Activated naive CD8-positive, alpha-beta T cell treated with anti-CD3 and anti-CD28 coated beads, Interleukin-2, amount 10 ng/mL, durations not matched to agents 7 days and 5 days (primary cell): ENCODE data around the gene ODC1. TPM values are rescaled to one million over a fixed set of nuclear protein-coding genes. Genes with fewer than 3 reads are reported as not detected.

Source experiments
- ATAC-seq: fragments of 150-1000 bp; cut with Tn5 transposase; one replicate; pipeline ENCODE4 v1.10.0; 2021; ENCODE audit warnings: low read depth, moderate library complexity
- POLR2A ChIA-PET: fragments of 350-600 bp; sonication (Branson Sonifier 250); formaldehyde crosslinking; loops from one replicate; lab custom pipeline; 2021; ENCODE audit warnings: antibody characterized with exemption; lab: Charles Lee
- DNase-seq: peaks from one replicate; pipeline ENCODE4 v3.0.0; 2021
- H3K27ac Mint-ChIP-seq: one replicate; pipeline ENCODE4 v1.8.0; 2022; ENCODE audit warnings: mild to moderate bottlenecking, mixed read lengths
- H3K27me3 Mint-ChIP-seq: one replicate; pipeline ENCODE4 v1.8.0; 2022; ENCODE audit warnings: mild to moderate bottlenecking, moderate library complexity, mixed read lengths
- H3K36me3 Mint-ChIP-seq: one replicate; pipeline ENCODE4 v1.8.0; 2021; ENCODE audit warnings: mild to moderate bottlenecking, mixed read lengths
- H3K4me1 Mint-ChIP-seq: one replicate; pipeline ENCODE4 v1.8.0; 2021; ENCODE audit warnings: mixed read lengths
- H3K4me3 Mint-ChIP-seq: one replicate; pipeline ENCODE4 v1.8.0; 2022; ENCODE audit warnings: mild to moderate bottlenecking, moderate library complexity, mixed read lengths
- H3K9me3 Mint-ChIP-seq: one replicate; pipeline ENCODE4 v1.8.0; 2021; ENCODE audit warnings: mixed read lengths
- total RNA-seq, 2 experiments: library from RNA; stranded (reverse); gene quantifications; one replicate each; pipeline ENCODE4 v1.2.3, GENCODE V29; 2021

Gene ODC1
- total RNA-seq, 2 experiments from 2014 or later: 42.0 to 43.8 TPM

- peak overlapping the region; percentile 95 for H3K27ac Mint-ChIP-seq
- H3K27me3 Mint-ChIP-seq: no peaks in the 10 kb centered on the region
- H3K9me3 Mint-ChIP-seq: no peaks in the 10 kb centered on the region
- ATAC-seq (peak; percentile 72), DNase-seq (peak; percentile 83)
- POLR2A ChIA-PET: interaction anchor here (0.6 to 5.4 kb wide), 13 partner anchors 23 to 330 kb away, joined by 3 to 31 read pairs (median 4); no protein-coding TSS in a partner anchor
- H3K4me1 Mint-ChIP-seq: peaks cover 32% of the 10 kb centered on the region
- peak overlapping the region; percentile 86 for H3K4me3 Mint-ChIP-seq
- peaks cover 3% of the 10 kb centered on the region for H3K36me3 Mint-ChIP-seq
Measured at GRCh38 chr2:10408649-10409579, 39.2 kb downstream of the ODC1 start.

- peak overlapping the region; percentile 86 for H3K4me3 Mint-ChIP-seq
- H3K4me1 Mint-ChIP-seq: peaks cover 32% of the 10 kb centered on the region
- H3K27ac Mint-ChIP-seq: peak overlapping the region; percentile 95
- no peaks in the 10 kb centered on the region for H3K9me3 Mint-ChIP-seq
- peak; percentile 79 for ATAC-seq
- peaks cover 3% of the 10 kb centered on the region for H3K36me3 Mint-ChIP-seq
- POLR2A ChIA-PET: interaction anchor here (0.6 to 5.4 kb wide), 13 partner anchors 24 to 852 kb away, joined by 3 to 31 read pairs (median 4); no protein-coding TSS in a partner anchor
- no peak for DNase-seq
- no peaks in the 10 kb centered on the region for H3K27me3 Mint-ChIP-seq
Measured at GRCh38 chr2:10407841-10408648, 40.1 kb downstream of the ODC1 start.

GRCh38 chr2:10407432-10407831 is 40.7 kb downstream of the ODC1 start:
- Mint-ChIP-seq H3K27ac (peak overlapping the region; percentile 95), H3K9me3 (no peaks in the 10 kb centered on the region), H3K4me1 (peaks cover 29% of the 10 kb centered on the region), H3K27me3 (no peaks in the 10 kb centered on the region), H3K4me3 (peak overlapping the region; percentile 86), H3K36me3 (no peaks in the 10 kb centered on the region)
- no peak for DNase-seq
- POLR2A ChIA-PET: interaction anchor here (0.6 to 5.4 kb wide), 6 partner anchors 25 to 851 kb away, joined by 4 to 31 read pairs (median 4); no protein-coding TSS in a partner anchor
- ATAC-seq: no peak

GRCh38 chr2:10406491-10407188 is 41.5 kb downstream of the ODC1 start:
- Mint-ChIP-seq H3K36me3 (no peaks in the 10 kb centered on the region), H3K27ac (peak overlapping the region; percentile 95), H3K27me3 (no peaks in the 10 kb centered on the region), H3K9me3 (no peaks in the 10 kb centered on the region), H3K4me3 (peak overlapping the region; percentile 16), H3K4me1 (peaks cover 27% of the 10 kb centered on the region)
- no peak for ATAC-seq
- POLR2A ChIA-PET: interaction anchor here (0.7 to 5.4 kb wide), 2 partner anchors 102 to 281 kb away, joined by 3 to 31 read pairs; no protein-coding TSS in a partner anchor
- DNase-seq: no peak

- H3K9me3 Mint-ChIP-seq: no peaks in the 10 kb centered on the region
- H3K27ac Mint-ChIP-seq: no peak overlapping the region
- peaks cover 33% of the 10 kb centered on the region for H3K4me1 Mint-ChIP-seq
- H3K27me3 Mint-ChIP-seq: no peaks in the 10 kb centered on the region
- H3K4me3 Mint-ChIP-seq: no peak overlapping the region
- DNase-seq (no peak), ATAC-seq (no peak)
- POLR2A ChIA-PET: interaction anchor here (5.4 kb wide), 1 partner anchor 101 kb away, joined by 31 read pairs; no protein-coding TSS in a partner anchor
- peaks cover 4% of the 10 kb centered on the region for H3K36me3 Mint-ChIP-seq
Measured at GRCh38 chr2:10406016-10406415, 42.1 kb downstream of the ODC1 start.

- DNase-seq (no peak), ATAC-seq (no peak)
- Mint-ChIP-seq H3K4me1 (peaks cover 39% of the 10 kb centered on the region), H3K27ac (no peak overlapping the region), H3K4me3 (no peak overlapping the region), H3K27me3 (no peaks in the 10 kb centered on the region), H3K9me3 (no peaks in the 10 kb centered on the region), H3K36me3 (peaks cover 4% of the 10 kb centered on the region)
- POLR2A ChIA-PET: interaction anchor here (5.4 kb wide), 1 partner anchor 101 kb away, joined by 31 read pairs; no protein-coding TSS in a partner anchor
Measured at GRCh38 chr2:10405448-10405847, 42.7 kb downstream of the ODC1 start.

GRCh38 chr2:10404324-10405143 is 43.6 kb downstream of the ODC1 start:
- POLR2A ChIA-PET: interaction anchor here (1.3 to 5.4 kb wide), 2 partner anchors 100 to 269 kb away, joined by 3 to 31 read pairs; no protein-coding TSS in a partner anchor
- H3K9me3 Mint-ChIP-seq: peaks cover 2% of the 10 kb centered on the region

GRCh38 chr2:10402653-10403215 is 45.4 kb downstream of the ODC1 start:
- no peak for ATAC-seq
- Mint-ChIP-seq H3K27ac (no peak overlapping the region), H3K27me3 (peaks cover 2% of the 10 kb centered on the region), H3K36me3 (peaks cover 15% of the 10 kb centered on the region), H3K4me1 (peaks cover 33% of the 10 kb centered on the region), H3K9me3 (peaks cover 2% of the 10 kb centered on the region), H3K4me3 (no peak overlapping the region)
- POLR2A ChIA-PET: no interaction called here
- no peak for DNase-seq

More at GRCh38 chr2:10404324-10405143, 43.6 kb downstream of the ODC1 start:
- DNase-seq: no peak
- Mint-ChIP-seq H3K36me3 (peaks cover 10% of the 10 kb centered on the region), H3K27me3 (peaks cover 2% of the 10 kb centered on the region), H3K27ac (no peak overlapping the region), H3K4me1 (peaks cover 46% of the 10 kb centered on the region), H3K4me3 (no peak overlapping the region)
- no peak for ATAC-seq

- H3K4me3 Mint-ChIP-seq: no peak overlapping the region
- DNase-seq (no peak), ATAC-seq (no peak)
- peaks cover 27% of the 10 kb centered on the region for H3K4me1 Mint-ChIP-seq
- peaks cover 15% of the 10 kb centered on the region for H3K36me3 Mint-ChIP-seq
- POLR2A ChIA-PET: no interaction called here
- peaks cover 2% of the 10 kb centered on the region for H3K27me3 Mint-ChIP-seq
- peaks cover 2% of the 10 kb centered on the region for H3K9me3 Mint-ChIP-seq
- no peak overlapping the region for H3K27ac Mint-ChIP-seq
Measured at GRCh38 chr2:10402062-10402585, 46.0 kb downstream of the ODC1 start.

- no peak for ATAC-seq
- H3K27ac Mint-ChIP-seq: peak overlapping the region; percentile 56
- H3K4me3 Mint-ChIP-seq: no peak overlapping the region
- H3K36me3 Mint-ChIP-seq: peaks cover 15% of the 10 kb centered on the region
- DNase-seq: no peak
- peaks cover 2% of the 10 kb centered on the region for H3K27me3 Mint-ChIP-seq
- POLR2A ChIA-PET: no interaction called here
- peaks cover 19% of the 10 kb centered on the region for H3K4me1 Mint-ChIP-seq
- peaks cover 2% of the 10 kb centered on the region for H3K9me3 Mint-ChIP-seq
Measured at GRCh38 chr2:10400978-10401951, 46.9 kb downstream of the ODC1 start.
